Lower leg skin (tissue), 4 donors: ENCODE measurements around the gene DHRSX. TPM values are rescaled to one million over a fixed set of nuclear protein-coding genes. Genes with fewer than 3 reads are reported as not detected.
"Not testable (repeated sequence)": the region's sequence is repeated elsewhere in the genome, so short reads cannot be mapped to it uniquely, and the experiment has no call there.

Experiments used
- DNase-seq, 2 donors: peaks; one replicate each; pipeline ENCODE4 v3.0.0-alpha.2; 2019; ENCODE audit warnings: low spot score in 2 of 2
- H3K4me3 ChIP-seq: fragments of 200-600 bp; sonication (generic); 2 replicates; pipeline ENCODE4 v1.5.1; 2017; ENCODE audit warnings: mild to moderate bottlenecking, low read depth; ENCODE audit not compliant: poor library complexity, severe bottlenecking
- CTCF ChIP-seq, 3 donors: fragments of 450-650 bp; IDR thresholded peaks; one replicate each; pipeline ENCODE4 v1.5.1; 2016; ENCODE audit warnings: antibody characterized with exemption in 3 of 3, mild to moderate bottlenecking in 3 of 3, moderate library complexity in 2 of 3
- POLR2A ChIP-seq, 2 donors: fragments of 450-650 bp; IDR thresholded peaks; one replicate each; pipeline ENCODE4 v1.6.1; 2016 to 2017; ENCODE audit warnings: antibody characterized with exemption in 2 of 2, mild to moderate bottlenecking in 1 of 2, moderate library complexity in 1 of 2
- WGBS, 2 donors: methylation state at CpG; one replicate each; pipeline ENCODE4 v1.1.5; 2018; 5-methylcytosine and 5-hydroxymethylcytosine counted together
- intact Hi-C: fragments of 100-400 bp; cut with DNase I; formaldehyde crosslinking; loops from one replicate; pipeline ENCODE4 v1.15.0; 2023; ENCODE audit warnings: low total_unique reads
- total RNA-seq, 4 donors: library from RNA; depleted of rRNA; stranded (reverse); fragments of >200 nt; gene quantifications; one replicate each; pipeline ENCODE4 v1.1.0, GENCODE V29; 2016

DHRSX gene
- total RNA-seq, 4 donors from 2014 or later: 10.9 to 21.7 (median 16.2) TPM

GRCh38 chrX:2485789-2486345 is 14.9 kb downstream of the DHRSX start:
- intact Hi-C loops: no loop called here

GRCh38 chrX:2484721-2485648 is 15.8 kb downstream of the DHRSX start:
- no peak for TF ChIP-seq CTCF (IDR thresholded peaks at IDR 0.05)
- TF ChIP-seq POLR2A (IDR thresholded peaks at IDR 0.05): no peak
- 45 to 53% methylated on average over 26 of the region's 26 CpGs for WGBS, 2 donors
- H3K4me3 ChIP-seq: no peak overlapping the region
- intact Hi-C loops: no loop called here
- DNase-seq: no peak

More at GRCh38 chrX:2485789-2486345, 14.9 kb downstream of the DHRSX start:
- TF ChIP-seq CTCF (IDR thresholded peaks at IDR 0.05) (no peak), POLR2A (IDR thresholded peaks at IDR 0.05) (no peak)
- no peak for DNase-seq
- no peak overlapping the region for H3K4me3 ChIP-seq
- 75 to 83% methylated on average over 10 of the region's 10 CpGs for WGBS, 2 donors

GRCh38 chrX:2484256-2484655 is 16.5 kb downstream of the DHRSX start:
- WGBS, 2 donors: 46 to 63% methylated on average over 12 of the region's 12 CpGs
- TF ChIP-seq CTCF (IDR thresholded peaks at IDR 0.05): no peak
- no peak for TF ChIP-seq POLR2A (IDR thresholded peaks at IDR 0.05)
- no peak for DNase-seq
- intact Hi-C loops: no loop called here
- no peak overlapping the region for H3K4me3 ChIP-seq

GRCh38 chrX:2483398-2484060 is 17.2 kb downstream of the DHRSX start:
- no peak for DNase-seq
- H3K4me3 ChIP-seq: no peak overlapping the region
- 85 to 93% methylated on average over 16 of the region's 16 CpGs for WGBS, 2 donors
- intact Hi-C loops: no loop called here
- no peak for TF ChIP-seq POLR2A (IDR thresholded peaks at IDR 0.05)
- TF ChIP-seq CTCF (IDR thresholded peaks at IDR 0.05): no peak

- DNase-seq, H3K4me3 ChIP-seq, intact Hi-C loops: not testable (repeated sequence)
- WGBS, 2 donors: 84 to 92% methylated on average over 10 to 12 of the region's 12 CpGs
Observed at GRCh38 chrX:2481597-2481996, 19.2 kb downstream of the DHRSX start.

- WGBS, 2 donors: 92 to 99% methylated on average over 5 of the region's 5 CpGs
- H3K4me3 ChIP-seq, DNase-seq, intact Hi-C loops: not testable (repeated sequence)
Observed at GRCh38 chrX:2479982-2480381, 20.8 kb downstream of the DHRSX start.
